Measurements from ENCODE around the gene LYPD4.

DNA sequence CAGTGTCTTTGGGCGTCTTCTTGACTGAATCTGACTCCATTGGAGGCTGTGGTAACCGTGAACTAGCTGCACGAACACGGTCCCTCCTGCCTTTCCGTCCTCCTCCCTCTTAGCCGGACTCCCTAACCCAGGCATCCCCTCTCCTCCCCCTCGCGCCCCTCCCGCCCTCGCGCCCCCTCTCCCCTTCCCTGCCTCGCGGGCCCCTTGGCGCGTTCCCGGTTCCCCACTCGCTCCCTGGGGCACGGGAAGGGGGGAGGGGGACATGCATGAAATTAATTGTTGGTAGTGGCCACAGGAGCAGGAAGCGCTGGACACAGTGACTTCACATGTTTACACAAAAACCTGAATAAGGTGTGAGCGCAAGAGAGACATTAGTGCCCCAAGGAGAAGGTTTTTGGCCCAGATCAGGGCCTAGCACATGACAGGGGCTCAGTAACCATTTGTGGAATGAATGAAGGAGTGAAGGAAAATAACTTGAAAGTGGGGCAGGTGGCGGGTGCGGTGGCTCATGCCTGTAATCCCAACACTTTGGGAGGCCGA lies 638 bp upstream of the LYPD4 start:
- no peak for TF ChIP-seq POLR2A (IDR thresholded peaks at IDR 0.05)
- TF ChIP-seq, protein P1, sequence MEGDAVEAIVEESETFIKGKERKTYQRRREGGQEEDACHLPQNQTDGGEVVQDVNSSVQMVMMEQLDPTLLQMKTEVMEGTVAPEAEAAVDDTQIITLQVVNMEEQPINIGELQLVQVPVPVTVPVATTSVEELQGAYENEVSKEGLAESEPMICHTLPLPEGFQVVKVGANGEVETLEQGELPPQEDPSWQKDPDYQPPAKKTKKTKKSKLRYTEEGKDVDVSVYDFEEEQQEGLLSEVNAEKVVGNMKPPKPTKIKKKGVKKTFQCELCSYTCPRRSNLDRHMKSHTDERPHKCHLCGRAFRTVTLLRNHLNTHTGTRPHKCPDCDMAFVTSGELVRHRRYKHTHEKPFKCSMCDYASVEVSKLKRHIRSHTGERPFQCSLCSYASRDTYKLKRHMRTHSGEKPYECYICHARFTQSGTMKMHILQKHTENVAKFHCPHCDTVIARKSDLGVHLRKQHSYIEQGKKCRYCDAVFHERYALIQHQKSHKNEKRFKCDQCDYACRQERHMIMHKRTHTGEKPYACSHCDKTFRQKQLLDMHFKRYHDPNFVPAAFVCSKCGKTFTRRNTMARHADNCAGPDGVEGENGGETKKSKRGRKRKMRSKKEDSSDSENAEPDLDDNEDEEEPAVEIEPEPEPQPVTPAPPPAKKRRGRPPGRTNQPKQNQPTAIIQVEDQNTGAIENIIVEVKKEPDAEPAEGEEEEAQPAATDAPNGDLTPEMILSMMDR (IDR thresholded peaks at IDR 0.05): no peak

Measured in thyroid gland (tissue), 4 donors.